ENCODE data around the gene ASCL3. TPM values are rescaled to one million over a fixed set of nuclear protein-coding genes. Genes with fewer than 3 reads are reported as not detected.
"Not testable (repeated sequence)": the region's sequence is repeated elsewhere in the genome, so short reads cannot be mapped to it uniquely, and the experiment has no call there.

Gene ASCL3, protein sequence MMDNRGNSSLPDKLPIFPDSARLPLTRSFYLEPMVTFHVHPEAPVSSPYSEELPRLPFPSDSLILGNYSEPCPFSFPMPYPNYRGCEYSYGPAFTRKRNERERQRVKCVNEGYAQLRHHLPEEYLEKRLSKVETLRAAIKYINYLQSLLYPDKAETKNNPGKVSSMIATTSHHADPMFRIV
- not detected for total RNA-seq (ENCODE audit: insufficient read depth, low replicate concordance)

DNA sequence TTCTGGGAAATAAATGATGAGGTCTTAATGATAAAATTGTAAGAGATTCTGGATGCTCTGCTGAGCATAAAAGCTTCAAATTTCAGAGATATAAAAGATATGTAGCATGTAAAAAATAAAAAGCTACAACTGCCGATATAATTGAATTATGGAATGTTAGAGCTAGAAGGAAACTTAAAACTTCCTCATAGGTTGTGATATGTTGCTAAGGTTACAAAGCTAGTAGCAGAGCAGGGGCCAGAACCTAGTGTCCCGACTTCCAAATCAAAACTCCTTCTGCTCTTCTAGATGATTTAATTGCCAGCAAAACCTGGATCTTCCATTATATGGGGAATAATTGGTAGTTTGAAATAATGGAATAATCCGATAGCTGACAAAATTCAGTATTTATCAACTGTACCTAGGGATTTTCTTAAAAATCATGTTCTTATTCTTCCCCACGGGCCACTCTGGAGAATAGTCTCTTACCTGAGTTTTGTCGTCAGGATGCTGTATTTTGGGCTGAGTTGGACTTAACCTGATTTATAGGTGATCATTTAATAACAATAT, at the start of gene ASCL3:
ASCL3 (minus strand) TSS at position 499 of the 549 bp plus-strand sequence. CDS start 4,855 bp downstream, outside the sequence.
- no peak for DNase-seq (ENCODE audit: low spot score)

DNA sequence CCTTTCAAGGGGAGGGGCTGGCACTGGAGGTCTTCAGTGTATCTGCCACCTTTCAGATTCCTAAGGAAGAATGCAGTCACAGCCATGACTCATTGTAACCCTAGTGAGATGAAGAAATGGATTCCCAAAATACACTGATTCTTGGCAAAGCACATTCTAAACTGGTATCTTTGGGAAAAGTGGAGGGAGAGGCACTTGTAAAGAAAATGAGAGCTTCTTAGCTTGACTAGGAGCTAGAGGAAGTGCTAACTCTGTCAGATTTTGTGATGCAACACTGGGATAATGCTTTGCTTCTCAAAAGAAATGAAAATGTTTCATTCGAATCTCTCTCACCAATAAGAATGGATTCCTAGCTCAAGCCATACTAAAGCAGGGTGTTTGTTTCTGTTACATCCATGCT, 46.6 kb upstream of the ASCL3 start:
- peak; percentile 18 for DNase-seq (ENCODE audit: low spot score)

DNA sequence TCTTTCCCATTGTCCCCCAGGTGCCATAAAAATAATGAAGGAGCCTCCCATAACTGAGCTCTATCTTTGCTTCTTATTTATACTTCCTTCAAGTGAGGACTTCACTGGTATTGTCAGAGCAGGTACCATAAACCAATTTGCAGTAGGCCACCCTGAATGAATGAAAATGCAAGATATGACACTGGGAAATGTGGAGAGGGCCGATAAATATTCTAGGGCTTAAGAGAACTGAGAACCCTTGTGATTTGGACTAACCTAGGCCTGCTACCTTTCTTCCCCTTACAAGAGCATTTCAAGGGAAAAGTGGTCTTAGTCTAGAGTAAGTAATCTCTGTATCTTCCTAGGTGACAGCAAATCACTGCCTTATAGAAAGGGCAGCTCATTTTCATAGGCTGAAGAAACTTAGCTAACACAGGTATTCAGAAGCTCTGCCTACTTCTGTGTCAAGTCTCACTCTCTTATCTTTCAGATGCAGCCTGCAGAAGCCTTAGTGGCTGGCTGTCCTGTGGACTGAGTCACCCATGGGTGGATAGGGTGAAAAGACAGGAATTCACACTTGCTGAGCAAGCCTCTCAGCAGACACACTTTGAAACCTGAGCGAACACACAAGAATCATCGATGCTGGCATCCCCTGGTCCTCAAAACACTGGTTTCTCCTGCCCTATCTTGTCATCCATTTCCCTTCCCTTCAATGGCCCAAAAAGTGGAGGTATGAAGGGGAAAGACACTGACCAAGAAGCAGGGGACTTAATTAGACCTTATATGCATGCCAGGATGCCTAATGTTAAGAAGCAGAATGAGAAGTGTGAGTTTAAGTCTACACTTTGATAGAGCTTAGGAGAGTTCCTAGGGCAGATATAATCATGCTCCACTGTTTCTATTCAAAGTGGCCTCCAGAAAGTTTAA, 45.8 kb upstream of the ASCL3 start:
- DNase-seq (ENCODE audit: low spot score) = no peak

DNA sequence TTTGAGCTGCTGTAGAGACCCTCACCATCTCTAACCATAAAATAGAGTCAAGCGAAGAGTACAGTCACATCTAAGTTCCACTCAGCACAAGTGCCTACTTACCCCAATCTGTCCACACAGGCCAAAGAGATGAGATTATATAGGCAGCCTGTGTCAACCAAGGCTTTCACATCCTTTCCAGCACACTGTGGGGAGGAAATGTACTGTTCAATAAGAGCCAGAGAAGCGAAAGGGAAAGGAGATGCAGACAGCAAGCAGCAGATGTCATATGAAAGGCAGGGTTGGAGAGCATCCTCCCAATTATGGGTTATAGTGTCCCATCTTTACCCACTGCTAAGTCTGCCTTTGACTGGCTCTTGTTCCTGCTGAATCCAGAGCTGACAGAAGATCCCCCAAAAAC, 44.6 kb upstream of the ASCL3 start:
- no peak for DNase-seq (ENCODE audit: low spot score)

DNA sequence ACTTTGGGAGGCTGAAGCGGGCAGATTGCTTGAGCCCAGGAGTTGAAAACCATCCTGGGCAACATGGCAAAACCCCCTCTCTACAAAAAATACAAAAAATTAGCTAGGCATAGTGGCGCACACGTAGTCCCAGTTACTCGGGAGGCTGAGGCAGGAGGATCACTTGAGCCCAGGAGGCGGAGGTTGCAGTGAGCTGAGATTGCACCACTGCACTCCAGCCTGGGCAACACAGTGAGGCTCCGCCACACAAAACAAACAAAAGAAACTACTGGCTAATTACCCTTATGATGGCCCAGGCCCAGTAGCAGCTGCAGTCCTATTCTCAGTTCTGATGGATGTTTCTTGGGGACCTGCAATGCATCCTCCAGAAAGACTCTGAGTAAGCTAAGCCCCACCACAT, 44.0 kb upstream of the ASCL3 start:
- not testable (repeated sequence) for DNase-seq (ENCODE audit: low spot score)

DNA sequence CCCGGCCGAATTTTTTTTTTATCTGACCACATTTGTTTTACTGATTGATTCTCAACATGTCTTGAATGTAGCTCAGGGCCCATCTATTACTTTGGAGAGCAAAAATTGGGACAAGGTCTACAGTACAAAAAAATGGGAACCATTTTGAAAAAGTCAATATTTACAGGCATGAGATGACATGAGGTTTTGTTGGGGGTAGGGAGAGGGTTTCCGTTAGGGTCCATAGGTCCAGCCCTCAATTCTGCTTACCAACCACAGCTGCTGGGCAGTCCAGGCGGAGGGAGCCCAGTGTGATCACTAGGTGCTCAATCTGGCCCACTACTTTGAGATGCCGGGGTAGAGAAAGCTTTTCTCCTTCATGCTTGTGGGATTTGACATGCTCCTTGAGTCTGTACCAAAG, 42.6 kb upstream of the ASCL3 start:
- no peak for DNase-seq (ENCODE audit: low spot score)

DNA sequence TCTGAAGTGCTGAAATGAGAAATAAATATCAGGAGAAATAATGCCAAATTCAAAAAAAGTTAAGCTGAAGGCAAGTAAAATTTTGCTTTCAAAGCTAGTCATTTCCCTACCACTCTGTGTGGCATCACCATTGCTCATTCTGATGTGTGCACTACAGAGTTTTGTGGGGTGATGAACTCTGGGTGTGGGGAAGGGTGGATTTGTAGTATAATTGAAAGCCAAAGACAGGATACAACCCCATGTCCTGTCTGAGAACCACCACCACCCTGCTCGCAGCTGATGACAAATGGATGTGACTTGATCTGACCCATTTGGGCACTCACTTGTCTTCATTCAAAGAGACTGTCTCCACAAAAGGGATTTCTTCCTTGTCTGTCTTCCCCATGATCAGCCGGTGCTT, 40.7 kb upstream of the ASCL3 start:
- no peak for DNase-seq (ENCODE audit: low spot score)

DNA sequence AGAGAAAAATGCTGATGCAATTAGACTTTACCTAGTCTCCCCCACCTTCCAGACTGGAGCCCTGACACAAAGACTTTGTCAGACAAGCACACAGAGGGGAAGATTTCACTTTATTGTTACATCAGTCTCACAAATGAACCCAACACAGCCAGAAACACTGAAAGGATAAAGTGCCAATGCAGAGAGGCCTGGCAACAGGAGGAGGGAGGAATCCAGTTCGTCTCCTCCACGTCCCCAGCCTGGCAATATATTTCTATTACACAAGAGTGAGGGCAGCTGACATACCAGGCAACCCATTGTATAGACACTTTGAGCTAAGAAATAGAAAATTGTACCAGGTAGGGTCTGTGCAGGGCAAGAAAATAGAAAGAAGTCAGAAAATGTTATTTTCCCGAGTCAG, 37.7 kb upstream of the ASCL3 start:
- no peak for DNase-seq (ENCODE audit: low spot score)

DNA sequence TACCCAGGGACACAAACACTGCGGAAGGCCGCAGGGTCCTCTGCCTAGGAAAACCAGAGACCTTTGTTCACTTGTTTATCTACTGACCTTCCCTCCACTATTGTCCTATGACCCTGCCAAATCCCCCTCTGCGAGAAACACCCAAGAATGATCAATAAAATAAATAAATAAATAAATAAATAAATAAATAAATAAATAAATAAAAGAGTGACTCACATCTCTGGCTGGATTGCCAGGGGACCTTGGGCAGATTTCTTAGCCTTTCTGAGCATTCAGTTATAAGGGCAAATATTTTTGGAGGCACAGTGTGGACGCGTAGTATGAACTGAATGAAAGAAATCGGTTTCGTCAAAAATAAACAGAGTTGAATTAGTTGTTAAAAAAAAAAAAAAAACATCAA, 36.5 kb upstream of the ASCL3 start:
- not testable (repeated sequence) for DNase-seq (ENCODE audit: low spot score)

DNA sequence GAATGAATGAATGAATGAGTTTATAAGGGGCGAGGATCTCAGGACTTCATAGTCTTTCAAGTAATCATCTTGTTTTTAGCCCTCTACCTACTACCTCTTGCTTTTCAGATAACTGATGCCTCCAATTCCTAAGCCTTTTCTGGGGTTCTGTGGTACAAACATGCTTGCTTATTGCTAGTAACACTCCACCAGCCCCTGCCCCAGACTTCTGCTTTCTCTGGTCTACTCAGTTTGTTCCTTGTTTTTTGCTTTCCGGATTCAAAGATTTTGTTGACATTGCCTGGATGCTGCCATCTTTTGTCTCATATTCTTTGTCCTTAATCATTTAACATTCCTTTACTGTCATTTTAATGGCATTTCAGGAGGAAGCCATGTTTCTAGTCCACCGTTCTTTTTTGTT, 30.3 kb upstream of the ASCL3 start:
- DNase-seq (ENCODE audit: low spot score) = no peak

DNA sequence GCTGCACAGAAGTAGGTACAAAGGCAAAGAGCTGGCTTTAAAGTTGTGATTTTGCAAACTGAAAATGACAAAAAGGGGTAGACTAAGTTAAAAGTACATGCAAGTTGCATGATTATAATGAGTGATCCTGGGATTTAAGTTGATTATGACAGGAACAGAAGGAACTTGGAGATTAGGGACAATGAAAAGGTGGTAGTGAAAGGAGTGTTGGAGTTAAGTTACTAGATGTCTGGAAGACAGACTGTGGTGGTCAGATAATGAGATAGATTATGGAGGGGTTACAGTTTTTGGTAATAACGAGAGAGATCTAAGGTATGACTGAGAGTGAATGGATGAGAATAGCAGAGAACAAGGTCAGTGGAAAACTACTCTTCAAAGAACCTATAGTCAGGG, 29.1 kb upstream of the ASCL3 start:
- DNase-seq (ENCODE audit: low spot score) = no peak

DNA sequence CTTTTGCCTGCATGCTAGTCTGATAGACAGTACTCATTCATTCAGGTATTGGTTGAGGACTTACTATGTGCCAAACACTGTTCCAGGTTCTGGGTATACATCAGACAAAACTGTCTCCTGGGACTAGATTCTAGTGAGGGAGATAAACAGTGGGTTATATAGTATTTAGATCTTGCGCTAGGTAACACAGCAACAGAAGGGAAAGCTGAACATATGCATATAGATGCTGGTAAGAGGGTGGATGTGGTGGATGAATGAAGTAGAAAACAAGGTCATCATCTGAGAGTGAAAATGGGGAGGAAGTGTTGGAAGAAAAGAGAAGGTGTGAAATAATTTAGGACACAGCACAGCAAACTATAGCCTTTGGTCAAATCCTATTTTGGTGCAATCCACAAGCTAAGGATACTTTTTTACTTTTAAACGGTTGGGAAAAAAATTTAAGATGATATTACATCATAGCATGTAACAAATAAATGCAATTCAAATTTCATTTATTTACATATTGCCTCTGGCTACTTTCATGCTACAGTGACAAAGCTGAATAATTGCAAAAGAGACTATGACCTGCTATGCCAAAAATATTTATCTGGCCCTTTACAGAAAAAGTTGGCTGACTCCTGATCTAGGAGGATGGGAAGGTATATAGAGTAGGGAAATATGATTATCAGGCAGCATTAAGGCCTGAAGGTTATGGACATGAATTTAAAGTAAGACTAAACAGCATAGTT, 28.5 kb upstream of the ASCL3 start:
- no peak for DNase-seq (ENCODE audit: low spot score)

DNA sequence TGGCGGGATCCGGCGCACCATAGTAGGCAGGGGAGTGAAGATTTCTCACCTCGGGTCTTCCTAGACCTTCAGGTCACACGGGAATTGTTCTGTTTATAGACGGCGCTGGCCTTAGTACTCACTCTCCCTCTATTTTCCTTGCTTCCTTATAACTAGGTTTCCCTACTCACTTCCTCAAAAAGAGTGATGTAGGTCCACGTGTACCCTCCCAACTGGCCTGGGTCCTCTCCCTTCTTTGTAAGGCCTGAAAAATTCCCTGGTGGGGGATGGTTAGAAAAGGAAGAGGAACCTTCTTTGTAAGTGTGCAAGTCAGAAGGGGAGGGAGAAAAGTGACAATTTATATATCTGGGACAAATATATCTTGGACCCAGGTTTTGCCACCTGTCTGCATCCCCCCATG, 24.4 kb upstream of the ASCL3 start:
- DNase-seq (ENCODE audit: low spot score) = no peak

DNA sequence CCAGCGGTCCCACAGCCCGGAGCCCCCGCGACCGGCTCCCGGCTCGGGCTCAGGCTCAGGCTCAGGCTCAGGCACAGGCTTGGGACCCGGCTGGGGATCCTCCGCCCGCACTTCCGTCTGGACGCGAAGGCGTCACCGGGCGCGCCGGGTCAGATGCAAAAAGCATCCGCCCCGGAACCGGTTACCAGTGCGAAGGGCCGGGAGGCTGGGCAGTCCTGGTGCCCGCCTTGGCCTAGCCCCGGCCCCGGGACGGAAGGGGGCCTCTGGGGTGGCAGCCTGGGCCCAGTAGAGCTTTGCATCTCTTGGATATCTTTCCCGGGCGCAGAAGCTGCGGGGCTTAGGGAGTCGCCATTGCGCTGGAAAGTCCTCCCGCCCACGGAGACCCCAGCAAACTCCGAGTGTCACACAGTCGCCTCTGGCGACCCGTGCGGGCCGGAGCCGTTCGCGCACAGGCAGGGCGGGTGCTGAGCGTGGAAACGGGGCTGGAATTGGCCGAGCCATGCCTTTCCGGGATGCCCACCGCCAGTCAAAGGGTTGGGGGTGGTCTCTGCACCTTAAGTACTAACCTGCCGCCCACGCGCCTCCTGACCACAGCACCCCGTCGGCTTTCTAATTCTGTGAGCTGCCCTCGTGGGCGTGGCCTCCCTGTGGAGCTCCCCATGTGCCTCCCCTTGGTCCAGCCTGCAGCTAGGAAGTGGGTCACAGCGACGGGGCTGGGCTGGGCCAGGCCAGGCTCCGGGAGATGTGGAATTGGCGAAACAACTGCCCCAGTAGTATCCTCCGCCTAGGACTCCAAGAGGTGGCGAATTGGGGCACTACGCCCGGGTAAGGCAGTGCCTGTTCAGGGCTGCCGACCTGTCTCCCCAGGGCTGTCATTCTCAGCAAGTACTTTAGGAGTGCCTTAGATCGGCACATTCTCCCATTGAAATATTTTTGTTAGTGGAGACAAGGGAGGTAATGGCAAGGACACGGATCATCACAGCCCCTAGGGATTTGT, 21.8 kb upstream of the ASCL3 start, which contains the start of gene TMEM9B:
TMEM9B (minus strand) TSS at position 119 of the 997 bp plus-strand sequence. CDS start 129 bp downstream, outside the sequence.
- DNase-seq (ENCODE audit: low spot score) = peak; percentile 95

DNA sequence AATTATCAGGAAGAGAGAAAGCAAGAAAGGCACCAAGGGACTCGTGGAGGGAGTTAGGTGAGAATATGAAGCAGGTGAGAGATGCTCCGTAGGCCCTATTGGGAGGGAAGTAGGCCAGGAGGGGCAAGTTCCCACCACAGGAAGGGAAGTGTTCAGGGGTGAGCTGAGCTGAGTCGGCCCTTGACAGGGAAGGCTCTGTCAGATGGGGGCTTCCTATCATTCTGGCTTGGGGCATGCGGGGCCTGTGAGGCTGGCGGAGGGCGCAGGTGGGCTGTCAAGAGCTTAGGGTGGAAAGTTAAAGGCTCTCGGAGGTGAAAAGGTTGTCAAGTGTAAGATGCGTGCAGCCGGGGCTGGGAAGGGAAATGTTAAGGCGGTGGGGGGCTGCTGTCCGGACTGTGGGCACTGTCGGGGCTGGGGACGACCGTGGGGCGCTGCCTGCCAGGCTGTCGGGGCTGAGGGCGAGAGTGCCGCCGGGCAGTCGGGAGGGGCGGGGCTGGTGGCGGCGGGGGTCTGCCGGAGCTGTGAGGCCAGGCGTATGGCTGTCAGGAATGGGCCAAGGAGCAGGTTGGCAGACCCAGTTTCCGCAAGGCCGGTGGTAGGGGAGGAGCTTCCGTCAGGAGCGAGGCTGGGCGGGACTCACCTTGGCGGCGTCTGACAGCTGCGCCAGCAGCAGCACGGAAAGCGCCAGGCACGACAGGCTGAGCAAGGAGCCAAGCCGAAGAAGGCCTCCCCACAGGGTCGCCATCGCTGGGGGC, 20.9 kb upstream of the ASCL3 start:
- DNase-seq (ENCODE audit: low spot score) = no peak

DNA sequence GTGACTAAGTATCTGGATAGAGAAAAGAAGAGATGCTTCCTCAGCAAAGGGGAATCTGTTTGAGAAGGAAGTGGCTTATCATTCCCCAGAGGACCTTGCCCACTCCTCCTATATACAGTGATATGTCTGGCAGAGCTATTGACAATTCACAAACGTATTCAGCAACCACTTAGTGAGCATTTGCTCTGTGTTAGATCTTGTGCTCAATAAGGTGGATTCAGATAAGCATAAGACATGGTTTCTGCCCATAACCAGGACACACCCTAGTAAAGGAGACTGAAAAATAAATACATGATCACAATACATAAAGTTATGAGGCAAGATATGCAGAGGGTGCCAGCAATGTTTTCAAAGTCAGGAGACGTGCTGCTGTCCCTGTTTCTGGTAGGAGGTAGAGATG, 20.0 kb upstream of the ASCL3 start:
- no peak for DNase-seq (ENCODE audit: low spot score)

DNA sequence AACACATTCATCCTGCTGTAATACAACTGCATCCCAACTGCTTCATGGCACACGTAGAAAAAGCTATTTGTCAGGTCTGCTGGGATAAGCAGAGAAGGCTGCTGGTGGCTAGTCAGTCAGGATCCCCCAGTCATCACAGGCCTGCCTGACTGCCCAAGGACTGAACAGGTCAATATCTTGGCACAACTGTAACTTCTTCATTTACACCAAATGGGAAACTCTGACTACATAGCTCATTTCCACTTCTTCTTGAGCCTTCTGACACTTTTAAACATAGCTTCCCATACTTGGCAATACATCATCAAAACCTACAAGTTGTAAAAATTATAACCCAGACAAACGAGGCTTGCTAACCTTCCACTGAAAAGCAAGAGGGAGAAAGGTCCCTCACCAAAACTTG, 18.6 kb upstream of the ASCL3 start:
- no peak for DNase-seq (ENCODE audit: low spot score)

DNA sequence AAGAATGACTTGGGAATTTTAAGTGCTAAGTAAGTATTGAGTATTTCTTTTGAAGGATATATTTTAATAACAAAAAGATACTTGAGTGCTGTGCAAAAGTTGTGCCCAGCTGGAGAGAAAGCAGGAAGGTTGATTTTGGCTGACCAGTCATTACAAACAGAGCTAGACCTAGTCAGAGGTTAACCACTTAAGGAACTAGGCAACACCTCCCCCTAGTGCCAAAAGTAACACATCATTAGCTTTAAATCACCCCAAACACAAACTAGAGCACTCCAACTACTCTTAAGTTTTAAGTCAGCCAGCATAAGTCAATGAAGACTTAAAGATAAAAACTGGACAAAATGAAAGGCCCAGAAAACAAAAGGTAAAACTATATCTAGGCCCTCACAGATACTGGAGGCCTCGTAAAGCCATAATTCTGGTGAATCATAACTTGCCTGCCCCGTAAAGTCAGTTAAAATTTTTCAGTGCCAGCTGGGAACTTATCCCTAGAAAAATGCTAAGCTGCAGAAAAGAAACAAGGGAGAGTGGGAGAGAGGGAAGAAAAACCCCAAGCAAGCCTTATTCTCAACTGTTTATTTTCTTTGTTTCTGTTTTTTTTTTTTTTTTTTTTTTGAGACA, 16.8 kb upstream of the ASCL3 start:
- peak; percentile 90 for DNase-seq (ENCODE audit: low spot score)

DNA sequence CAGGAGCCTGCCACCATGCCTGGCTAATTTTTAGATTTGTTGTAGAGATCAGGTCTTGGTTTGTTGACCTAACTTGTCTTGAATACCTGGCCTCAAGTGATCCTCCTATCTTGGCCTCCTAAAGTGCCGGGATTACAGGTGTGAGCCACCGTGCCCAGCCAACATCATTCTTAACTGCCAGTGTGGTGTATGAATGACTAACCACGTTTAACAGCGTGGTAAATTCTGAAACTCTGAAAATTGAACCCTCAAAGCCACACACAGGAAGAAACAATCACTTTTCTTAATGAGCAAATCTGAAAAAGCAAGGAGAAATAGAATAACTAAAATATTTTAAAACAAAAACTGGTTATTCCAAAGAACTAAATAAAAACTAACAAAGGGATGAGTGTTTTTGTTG, 14.0 kb upstream of the ASCL3 start:
- DNase-seq (ENCODE audit: low spot score) = no peak

DNA sequence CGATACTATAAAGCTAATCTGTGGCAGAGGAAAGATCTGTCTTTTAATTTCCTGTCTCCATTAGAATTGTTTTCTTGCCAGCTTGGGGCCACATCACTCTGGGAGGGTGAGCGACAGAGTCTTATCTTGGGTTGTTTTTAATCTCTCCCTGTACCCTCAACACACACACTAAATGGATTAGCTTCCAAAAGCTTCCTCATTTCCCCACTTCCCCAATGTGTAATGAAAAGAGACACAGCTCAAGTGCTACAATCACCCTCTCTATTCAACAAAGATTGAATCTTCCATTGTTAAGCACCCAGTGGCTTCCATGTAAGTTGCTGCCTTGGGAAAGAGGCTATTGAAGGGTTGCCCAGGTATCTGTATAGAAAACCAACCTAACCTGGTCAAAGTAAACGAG, 6.1 kb upstream of the ASCL3 start:
- DNase-seq (ENCODE audit: low spot score) = no peak

Data from umbilical cord (tissue), 2 donors.